DOHH2 (cell line): Measurements from ENCODE around the gene CCDC66.

Experiments
- CTCF ChIP-seq: fragments of 200-600 bp; sonication (generic); IDR thresholded peaks from one replicate; pipeline ENCODE4 v1.5.1; 2014; ENCODE audit warnings: antibody characterized with exemption, mild to moderate bottlenecking, low read depth, low read length; ENCODE audit not compliant: poor library complexity, severe bottlenecking
- EZH2phosphoT487 ChIP-seq: fragments of 200-600 bp; sonication (generic); IDR thresholded peaks from 2 replicates; pipeline ENCODE4 v1.6.1; 2017; ENCODE audit warnings: borderline replicate concordance, mild to moderate bottlenecking, antibody characterized with exemption, low read length, moderate library complexity, mixed read lengths

GRCh38 chr3:56629451-56629850, 72.5 kb downstream of the CCDC66 start:
- TF ChIP-seq CTCF (no peak), EZH2phosphoT487 (no peak)
